CD4-positive, alpha-beta T cell treated with Interleukin-15 for 4 hours (primary cell): ENCODE data around the gene LAPTM4A.

Experiments
- DNase-seq: peaks from one replicate; pipeline ENCODE4 v3.0.0-alpha.2; 2020; ENCODE audit warnings: low spot score

LAPTM4A gene

GRCh38 chr2:20019747-20020146 is 31.7 kb downstream of the LAPTM4A start:
- no peak for DNase-seq

- no peak for DNase-seq
Observed at GRCh38 chr2:20018601-20019152, 32.8 kb downstream of the LAPTM4A start.

- DNase-seq, result no peak
Observed at GRCh38 chr2:20016346-20016745, 35.1 kb downstream of the LAPTM4A start.

GRCh38 chr2:20015482-20016083 is 35.8 kb downstream of the LAPTM4A start:
- peak; percentile 43 for DNase-seq

GRCh38 chr2:20013126-20013849 is 38.1 kb downstream of the LAPTM4A start:
- no peak for DNase-seq

GRCh38 chr2:20012282-20013125 is 38.9 kb downstream of the LAPTM4A start, which contains the start of gene MATN3:
TSS of gene MATN3 (minus strand) at chr2:20012668. CDS start at chr2:20012631, 37 bp downstream.
- no peak for DNase-seq

GRCh38 chr2:20012032-20012281 is 39.5 kb downstream of the LAPTM4A start:
- DNase-seq, result no peak

GRCh38 chr2:20011276-20012031 is 40.0 kb downstream of the LAPTM4A start:
- no peak for DNase-seq

GRCh38 chr2:20008703-20009102 is 42.7 kb downstream of the LAPTM4A start:
- DNase-seq, result no peak

- no peak for DNase-seq
Observed at GRCh38 chr2:20005891-20006470, 45.4 kb downstream of the LAPTM4A start.

- DNase-seq, result no peak
Observed at GRCh38 chr2:20005067-20005627, 46.3 kb downstream of the LAPTM4A start.

GRCh38 chr2:20001361-20001863 is 50.0 kb downstream of the LAPTM4A start:
- DNase-seq, result no peak

GRCh38 chr2:19993731-19994130 is 57.7 kb downstream of the LAPTM4A start:
- DNase-seq, result no peak

GRCh38 chr2:19991895-19992294 is 59.5 kb downstream of the LAPTM4A start:
- DNase-seq, result no peak

- no peak for DNase-seq
Observed at GRCh38 chr2:19990416-19990728, 61.1 kb downstream of the LAPTM4A start.

GRCh38 chr2:19989667-19990415 is 61.6 kb downstream of the LAPTM4A start, which contains the start of gene WDR35:
TSS of gene WDR35 (minus strand) at chr2:19990105. CDS start at chr2:19990015, 90 bp downstream.
- peak; percentile 91 for DNase-seq

GRCh38 chr2:19989342-19989666 is 62.1 kb downstream of the LAPTM4A start:
- DNase-seq, result no peak

GRCh38 chr2:19988600-19988999 is 62.8 kb downstream of the LAPTM4A start:
- DNase-seq, result no peak

GRCh38 chr2:19987936-19988335 is 63.5 kb downstream of the LAPTM4A start:
- no peak for DNase-seq
